Caco-2 (cell line): Measurements from ENCODE around the gene LMO1. TPM values are rescaled to one million over a fixed set of nuclear protein-coding genes. Genes with fewer than 3 reads are reported as not detected.

Experiments used
- BruUV-seq: library from RNA; stranded (reverse); fragments of 400-500 nt; replicated peaks from 2 replicates; lab custom pipeline; 2021; lab: Mats Ljungman, UMichigan
- CTCF ChIA-PET: fragments of 300-600 bp; sonication (Branson Sonifier 250); formaldehyde crosslinking; loops from one replicate; lab custom pipeline; 2022; ENCODE audit warnings: antibody characterized with exemption; lab: Charles Lee
- POLR2A ChIA-PET: fragments of 300-600 bp; sonication (Branson Sonifier 250); formaldehyde crosslinking; loops from one replicate; lab custom pipeline; 2022; ENCODE audit warnings: antibody characterized with exemption; lab: Charles Lee
- DNase-seq, 2 experiments: peaks; one replicate each; pipeline versions ENCODE4 v3.0.0 to v3.0.0-alpha.2; 2020 to 2022
- H3K27me3 ChIP-seq: replicated peaks from 2 replicates; pipeline ENCODE4 v1.6.0; 2011; ENCODE audit warnings: low read length; ENCODE audit not compliant: control insufficient read depth, insufficient read depth
- H3K36me3 ChIP-seq: 2 replicates; pipeline ENCODE4 v1.5.1; 2011; ENCODE audit warnings: low read length; ENCODE audit not compliant: control insufficient read depth, insufficient read depth
- H3K4me1 ChIP-seq: fragments of 250-450 bp; sonication (Bioruptor Pico); 2 replicates; pipeline ENCODE4 v1.5.1; 2020; ENCODE audit warnings: mild to moderate bottlenecking
- H3K4me3 ChIP-seq: 2 replicates; pipeline ENCODE4 v1.5.1; 2011; ENCODE audit warnings: low read depth, mild to moderate bottlenecking, control low read depth, low read length
- H3K9me3 ChIP-seq: fragments of 250-450 bp; sonication (Bioruptor Pico); 2 replicates; pipeline ENCODE4 v1.5.1; 2020; ENCODE audit warnings: mild to moderate bottlenecking, moderate library complexity
- H3K27ac Mint-ChIP-seq: one replicate; pipeline ENCODE4 v1.8.0; 2022; ENCODE audit warnings: mixed read lengths; ENCODE audit not compliant: unreplicated experiment
- H3K27me3 Mint-ChIP-seq: one replicate; pipeline ENCODE4 v1.8.0; 2022; ENCODE audit warnings: mixed read lengths; ENCODE audit not compliant: insufficient read depth, unreplicated experiment
- H3K36me3 Mint-ChIP-seq: one replicate; pipeline ENCODE4 v1.8.0; 2022; ENCODE audit warnings: mild to moderate bottlenecking, mixed read lengths; ENCODE audit not compliant: insufficient read depth, unreplicated experiment
- H3K4me1 Mint-ChIP-seq: one replicate; pipeline ENCODE4 v1.8.0; 2022; ENCODE audit warnings: low read depth, mixed read lengths; ENCODE audit not compliant: unreplicated experiment
- H3K4me3 Mint-ChIP-seq: one replicate; pipeline ENCODE4 v1.8.0; 2022; ENCODE audit warnings: mild to moderate bottlenecking, moderate library complexity, mixed read lengths; ENCODE audit not compliant: unreplicated experiment
- H3K9me3 Mint-ChIP-seq: one replicate; pipeline ENCODE4 v1.8.0; 2022; ENCODE audit warnings: mixed read lengths; ENCODE audit not compliant: unreplicated experiment
- CTCF ChIP-seq, 2 experiments: fragments of 200-600 bp in 1 of 2; IDR thresholded peaks; 1 replicate in 1 of 2; 2 replicates in 1 of 2; pipeline versions ENCODE4 v1.5.1 to v1.8.0; 2011 to 2022; ENCODE audit warnings: antibody characterized with exemption in 1 of 2, control low read depth in 1 of 2, inconsistent platforms in 1 of 2, low read depth in 1 of 2, low read length in 1 of 2, mild to moderate bottlenecking in 1 of 2, moderate library complexity in 1 of 2; ENCODE audit not compliant: insufficient read depth in 1 of 2, severe bottlenecking in 1 of 2, unreplicated experiment in 1 of 2
- intact Hi-C: fragments of 100-400 bp; cut with micrococcal nuclease; formaldehyde crosslinking; loops from one replicate; pipeline ENCODE4 v1.10.0; 2022; ENCODE audit not compliant: unreplicated experiment
- total RNA-seq: library from RNA; stranded (reverse); gene quantifications from 2 replicates; pipeline ENCODE4 v1.2.3, GENCODE V29; 2022

The LMO1 gene
- total RNA-seq, 1 experiment from 2014 or later = not detected

GRCh38 chr11:8178297-8178696 is 85.4 kb downstream of the LMO1 start:
- peaks cover 22% of the 10 kb centered on the region for H3K27me3 Mint-ChIP-seq
- H3K9me3 ChIP-seq = no peaks in the 10 kb centered on the region
- no peak overlapping the region for H3K4me3 Mint-ChIP-seq
- no peaks in the 10 kb centered on the region for H3K36me3 ChIP-seq
- TF ChIP-seq CTCF (IDR thresholded peaks at IDR 0.05; ENCODE audit: insufficient read depth in 1 of 2, low read depth in 1 of 2, low read length in 1 of 2, severe bottlenecking in 1 of 2, unreplicated experiment in 1 of 2) = no peak
- H3K36me3 Mint-ChIP-seq = no peaks in the 10 kb centered on the region
- no peaks in the 10 kb centered on the region for H3K4me1 Mint-ChIP-seq
- no peaks in the 10 kb centered on the region for H3K27me3 ChIP-seq
- no peak overlapping the region for H3K4me3 ChIP-seq
- H3K9me3 Mint-ChIP-seq = no peaks in the 10 kb centered on the region
- DNase-seq = no peak
- intact Hi-C loops = no loop called here
- POLR2A ChIA-PET = no interaction called here
- H3K27ac Mint-ChIP-seq = no peak overlapping the region
- BruUV-seq = no TSS peak
- CTCF ChIA-PET = no interaction called here
- H3K4me1 ChIP-seq = no peaks in the 10 kb centered on the region

GRCh38 chr11:8177136-8177535 is 86.5 kb downstream of the LMO1 start:
- Histone ChIP-seq H3K4me3 (no peak overlapping the region), H3K36me3 (no peaks in the 10 kb centered on the region), H3K4me1 (no peaks in the 10 kb centered on the region), H3K9me3 (no peaks in the 10 kb centered on the region), H3K27me3 (no peaks in the 10 kb centered on the region)
- Mint-ChIP-seq H3K4me3 (no peak overlapping the region), H3K27me3 (peaks cover 22% of the 10 kb centered on the region), H3K4me1 (no peaks in the 10 kb centered on the region), H3K27ac (no peak overlapping the region), H3K36me3 (no peaks in the 10 kb centered on the region), H3K9me3 (no peaks in the 10 kb centered on the region)
- intact Hi-C loops = no loop called here
- POLR2A ChIA-PET = no interaction called here
- CTCF ChIA-PET = no interaction called here
- BruUV-seq = no TSS peak
- no peak for DNase-seq
- no peak for TF ChIP-seq CTCF (IDR thresholded peaks at IDR 0.05; ENCODE audit: insufficient read depth in 1 of 2, low read depth in 1 of 2, low read length in 1 of 2, severe bottlenecking in 1 of 2, unreplicated experiment in 1 of 2)

Other genes with a start within 250 kb of the LMO1 start
- not detected in 2 replicates for gene TUB, start 182.7 kb downstream of the LMO1 start, total RNA-seq
- not detected in 2 replicates for gene RIC3, start 94.9 kb downstream of the LMO1 start, total RNA-seq